SK-N-SH (cell line): ENCODE measurements around the gene IL12RB1.

ENCODE experiments used
- CTCF ChIP-seq: fragments of 200-600 bp; sonication (generic); IDR thresholded peaks from 2 replicates; pipeline ENCODE4 v1.6.1; 2017; ENCODE audit warnings: antibody characterized with exemption, mild to moderate bottlenecking, moderate library complexity
- JUND ChIP-seq: IDR thresholded peaks from 2 replicates; pipeline ENCODE4 v1.4.0; 2012
- POLR2AphosphoS5 ChIP-seq: IDR thresholded peaks from 2 replicates; pipeline ENCODE4 v1.6.1; 2012; ENCODE audit warnings: low read depth, low read length
- YY1 ChIP-seq: IDR thresholded peaks from 2 replicates; pipeline ENCODE4 v1.4.0; 2012; ENCODE audit warnings: low read depth, mild to moderate bottlenecking

GRCh38 chr19:18045307-18046050 is 41.3 kb downstream of the IL12RB1 start:
- no peak for TF ChIP-seq POLR2AphosphoS5
- TF ChIP-seq YY1: no peak
- no peak for TF ChIP-seq CTCF
- no peak for TF ChIP-seq JUND
